G401 (cell line): Measurements from ENCODE around the gene MCUB. TPM values are rescaled to one million over a fixed set of nuclear protein-coding genes. Genes with fewer than 3 reads are reported as not detected.
"Not testable (repeated sequence)": the region's sequence is repeated elsewhere in the genome, so short reads cannot be mapped to it uniquely, and the experiment has no call there.

ENCODE experiments used
- DNase-seq: peaks from one replicate; pipeline ENCODE4 v3.0.0-alpha.2; 2015; ENCODE audit warnings: low spot score
- in situ Hi-C: cut with HindIII; loops from 2 replicates; pipeline ENCODE4 v1.10.0; 2016; ENCODE audit warnings: low sequenced_read_pairs, mixed read lengths
- total RNA-seq: library from RNA; depleted of rRNA; stranded (reverse); fragments of >200 nt; shearing (Covaris generic); gene quantifications from 2 replicates; pipeline ENCODE4 v1.2.3, GENCODE V29; 2014

MCUB gene
- total RNA-seq, 1 experiment from 2014 or later, result 50.2 TPM

GRCh38 chr4:109574931-109575804, 15.1 kb downstream of the MCUB start:
- DNase-seq, result no peak
- in situ Hi-C loops, result no loop called here

DNA sequence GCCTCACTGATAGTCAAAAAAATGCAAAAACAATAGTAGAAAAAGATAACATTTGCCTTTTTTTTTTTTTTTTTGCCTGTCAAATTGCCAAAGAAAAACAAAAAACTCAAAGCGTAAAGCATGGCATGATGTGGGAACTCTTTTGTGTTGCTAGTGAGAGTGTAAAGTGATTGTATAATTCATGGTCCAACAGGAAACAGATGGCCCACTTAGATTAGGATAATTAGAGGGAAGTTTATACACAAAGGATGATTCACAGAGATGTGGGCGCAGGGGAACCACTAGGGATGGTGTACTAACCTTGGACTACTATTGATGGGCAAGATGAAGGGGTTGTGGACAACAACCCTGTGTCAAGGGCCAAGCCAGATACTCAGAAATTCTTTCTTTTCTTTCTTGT, 16.4 kb downstream of the MCUB start:
- in situ Hi-C loops, result no loop called here
- no peak for DNase-seq

DNA sequence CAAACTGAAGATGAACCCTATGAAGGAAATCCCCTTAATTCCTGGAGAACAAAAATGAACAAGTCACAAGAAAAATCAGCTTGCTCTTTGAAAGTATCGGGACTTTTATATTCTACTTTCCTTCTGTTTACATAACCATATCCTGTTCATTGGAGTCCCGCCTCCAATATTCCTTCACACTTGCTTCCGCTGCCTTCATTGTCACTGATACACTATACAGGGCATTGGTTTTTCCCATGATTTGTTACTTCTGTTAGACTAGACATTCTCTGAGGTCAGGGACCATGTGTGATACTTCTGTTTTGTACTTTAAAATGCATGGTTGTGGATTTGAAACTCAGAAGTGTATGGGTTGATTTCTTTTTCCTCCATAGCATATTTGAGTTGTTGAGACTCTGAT, 18.8 kb downstream of the MCUB start:
- no peak for DNase-seq
- in situ Hi-C loops, result no loop called here

GRCh38 chr4:109579997-109580396, 20.0 kb downstream of the MCUB start:
- in situ Hi-C loops, DNase-seq: not testable (repeated sequence)

DNA sequence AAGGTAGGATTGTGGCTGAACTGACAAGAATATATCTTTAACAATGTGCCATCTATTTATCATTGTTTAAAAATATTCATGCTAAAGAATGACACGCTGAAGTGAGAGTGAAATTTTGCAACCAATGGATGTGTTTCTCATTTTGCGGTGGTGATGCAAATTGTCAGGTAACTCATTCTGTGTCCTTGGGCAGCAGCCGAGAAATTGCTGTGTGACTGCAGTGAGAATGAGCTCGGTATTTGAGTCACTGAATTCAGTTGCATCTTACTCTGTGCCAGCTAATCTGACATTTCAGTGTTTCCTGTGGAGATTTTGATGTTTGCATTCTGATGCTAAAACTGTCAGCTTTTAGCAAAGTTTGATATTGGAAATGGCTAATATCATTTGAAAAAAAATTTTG, 28.1 kb downstream of the MCUB start:
- in situ Hi-C loops, result no loop called here
- no peak for DNase-seq

DNA sequence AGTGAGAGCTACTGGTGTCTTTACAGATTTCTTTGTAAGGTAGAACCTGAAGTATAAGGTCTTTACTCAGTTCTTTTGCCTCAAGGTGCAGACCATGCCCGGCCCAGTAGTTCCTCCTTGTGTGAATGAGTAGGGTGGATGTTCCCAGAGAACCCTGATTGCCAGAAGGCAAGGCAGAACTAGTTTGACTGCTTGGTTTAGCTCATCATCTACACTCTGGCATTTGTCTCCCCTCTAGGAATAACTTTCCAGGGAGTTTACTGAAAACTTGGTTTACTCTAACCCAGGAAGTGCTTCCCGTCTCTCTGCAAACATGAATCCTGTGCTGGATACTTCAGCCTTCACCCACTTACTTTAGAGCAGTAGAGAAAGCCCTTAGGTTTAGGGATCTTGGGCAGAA, 29.1 kb downstream of the MCUB start:
- in situ Hi-C loops, result no loop called here
- DNase-seq, result no peak

- in situ Hi-C loops, result no loop called here
- DNase-seq, result no peak
Measured at GRCh38 chr4:109589605-109590004, 29.6 kb downstream of the MCUB start.

GRCh38 chr4:109590905-109591304, 30.9 kb downstream of the MCUB start:
- no peak for DNase-seq
- in situ Hi-C loops, result no loop called here

- DNase-seq, result no peak
- in situ Hi-C loops, result no loop called here
Measured at GRCh38 chr4:109592367-109592766, 32.3 kb downstream of the MCUB start.

DNA sequence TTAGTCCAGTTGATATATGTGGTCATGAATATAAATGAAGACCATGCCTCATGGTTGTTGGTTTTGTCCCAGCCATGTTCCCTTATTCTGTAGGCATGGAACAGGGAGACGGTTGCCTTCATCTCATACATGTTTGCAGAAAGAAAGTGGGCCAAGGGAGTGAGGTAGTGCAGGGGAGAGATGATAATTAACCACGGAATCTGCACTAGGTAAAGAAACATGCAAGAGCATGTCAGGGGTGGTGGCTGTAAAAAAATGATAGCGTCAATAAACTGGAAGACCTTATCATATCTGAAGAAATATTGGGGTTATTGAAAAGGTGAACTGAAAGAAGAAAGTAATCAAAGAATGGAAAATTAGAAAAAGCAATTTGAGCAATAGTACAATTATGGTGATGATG, 35.1 kb downstream of the MCUB start:
- DNase-seq, in situ Hi-C loops: not testable (repeated sequence)

- DNase-seq, in situ Hi-C loops: not testable (repeated sequence)
Measured at GRCh38 chr4:109596420-109597085, 36.5 kb downstream of the MCUB start.

GRCh38 chr4:109599046-109599652, 39.1 kb downstream of the MCUB start:
- DNase-seq, result no peak

GRCh38 chr4:109600431-109600830, 40.4 kb downstream of the MCUB start:
- no peak for DNase-seq
- in situ Hi-C loops, result no loop called here

More at GRCh38 chr4:109599046-109599652, 39.1 kb downstream of the MCUB start:
- in situ Hi-C loops, result no loop called here

- no peak for DNase-seq
- in situ Hi-C loops, result no loop called here
Measured at GRCh38 chr4:109601336-109601735, 41.3 kb downstream of the MCUB start.

DNA sequence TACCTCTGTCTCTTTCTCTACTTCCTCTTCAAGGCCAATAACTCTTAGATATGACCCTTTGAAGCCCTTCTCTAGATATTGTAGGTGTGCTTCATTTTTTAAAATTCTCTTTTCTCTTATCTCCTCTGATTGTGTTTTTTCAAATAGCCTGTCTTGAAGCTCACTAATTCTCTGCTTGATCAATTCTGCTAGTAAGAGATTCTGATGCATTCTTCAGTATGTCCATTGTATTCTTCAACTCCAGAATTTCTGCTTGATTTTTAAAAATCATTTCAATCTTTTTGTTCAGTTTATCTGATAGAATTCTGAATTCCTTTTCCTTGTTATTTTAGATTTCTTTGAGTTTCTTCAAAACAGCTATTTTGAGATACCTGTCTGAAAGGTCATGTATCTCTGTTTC, 47.9 kb downstream of the MCUB start:
- DNase-seq, result no peak
- in situ Hi-C loops, result no loop called here

- in situ Hi-C loops, result no loop called here
- DNase-seq, result no peak
Measured at GRCh38 chr4:109608879-109609278, 48.8 kb downstream of the MCUB start.

DNA sequence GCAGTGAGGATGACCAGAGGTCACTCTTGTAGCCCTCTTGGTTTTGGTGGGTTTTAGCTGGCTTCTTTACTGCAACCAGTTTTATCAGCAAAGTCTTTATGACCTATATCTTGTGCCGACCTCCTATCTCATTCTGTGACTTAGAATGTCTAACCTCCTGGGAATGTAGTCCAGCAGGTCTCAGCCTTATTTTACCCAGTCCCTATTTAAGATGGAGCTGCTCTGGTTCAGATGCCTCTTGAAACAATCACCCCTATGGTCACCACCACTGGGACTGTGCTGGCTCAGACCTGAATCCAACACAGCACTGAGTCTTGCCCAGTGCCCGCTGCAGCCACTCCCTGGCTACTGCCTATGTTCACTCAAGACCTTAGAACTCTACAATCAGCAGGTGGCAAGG, 49.4 kb downstream of the MCUB start:
- DNase-seq, result no peak
- in situ Hi-C loops, result no loop called here

- DNase-seq, result no peak
- in situ Hi-C loops, result no loop called here
Measured at GRCh38 chr4:109610489-109610888, 50.4 kb downstream of the MCUB start.

- DNase-seq, result no peak
- in situ Hi-C loops, result no loop called here
Measured at GRCh38 chr4:109611045-109611646, 51.1 kb downstream of the MCUB start.

- in situ Hi-C loops, result no loop called here
- DNase-seq, result no peak
Measured at GRCh38 chr4:109614015-109614414, 54.0 kb downstream of the MCUB start.
